ENCODE measurements around the gene PUM1. TPM values are rescaled to one million over a fixed set of nuclear protein-coding genes. Genes with fewer than 3 reads are reported as not detected.

Gene PUM1
- total RNA-seq, 4 donors from 2014 or later = 61.6 to 109 (median 76.9) TPM

- no peak for DNase-seq
- Histone ChIP-seq H3K27ac (no peak overlapping the region), H3K9me3 (no peaks in the 10 kb centered on the region), H3K36me3 (no peaks in the 10 kb centered on the region), H3K27me3 (no peaks in the 10 kb centered on the region), H3K4me1 (peaks cover 0 to 30% (median 3%) of the 10 kb centered on the region in 4 donors), H3K4me3 (no peak overlapping the region)
- no peak for TF ChIP-seq POLR2A (IDR thresholded peaks at IDR 0.05)
- TF ChIP-seq CTCF (IDR thresholded peaks at IDR 0.05) = no peak
Observed at GRCh38 chr1:30883389-30884172, 181.9 kb downstream of the PUM1 start.

GRCh38 chr1:30882678-30883388 is 182.7 kb downstream of the PUM1 start:
- no peak for DNase-seq
- no peaks in the 10 kb centered on the region for H3K27me3 ChIP-seq
- no peak overlapping the region for H3K27ac ChIP-seq
- H3K36me3 ChIP-seq = no peaks in the 10 kb centered on the region
- H3K4me3 ChIP-seq = no peak overlapping the region
- TF ChIP-seq POLR2A (IDR thresholded peaks at IDR 0.05) (no peak), CTCF (IDR thresholded peaks at IDR 0.05) (no peak)
- no peaks in the 10 kb centered on the region for H3K9me3 ChIP-seq
- H3K4me1 ChIP-seq = peaks cover 0 to 30% (median 3%) of the 10 kb centered on the region in 4 donors

Small RNA genes lying within 50 kb of the gene (small RNA-seq; reads per million reads assigned to genes)
- gene AL356320.1 (0 reads per million in 2 donors), gene RN7SL371P (0 reads per million in 2 donors)

Other genes with a start within 250 kb of the PUM1 start
- gene SDC3, start 157.0 kb downstream of the PUM1 start, total RNA-seq = 10 to 100 TPM in 1 of 4 donors, 1 to 10 TPM in 3; 4.6 to 12.4 (median 8.9) TPM
- gene NKAIN1, start 174.2 kb upstream of the PUM1 start, total RNA-seq = not detected
- gene SNRNP40, start 231.1 kb upstream of the PUM1 start, total RNA-seq = 10 to 100 TPM; 22.9 to 63.5 (median 34.3) TPM
- 1 to 10 TPM; 5.4 to 9.8 (median 8.1) TPM for gene ZCCHC17, start 231.3 kb upstream of the PUM1 start, total RNA-seq